K562 (cell line): Measurements from ENCODE around the gene COCH. TPM values are rescaled to one million over a fixed set of nuclear protein-coding genes. Genes with fewer than 3 reads are reported as not detected.

Experiments
- ATAC-seq: fragments of 200-7000 bp; cut with Tn5 transposase; 3 replicates; pipeline ENCODE4 v1.9.1; 2020; ENCODE audit warnings: moderate library complexity
- BruUV-seq: library from RNA; stranded (reverse); fragments of 400-500 nt; replicated peaks from 2 replicates; lab custom pipeline; 2021; lab: Mats Ljungman, UMichigan
- CTCF ChIA-PET: fragments of 300-600 bp; formaldehyde crosslinking; extraction: SDS; loops from one replicate; lab custom pipeline; 2021; ENCODE audit warnings: low intra/inter-chr PET ratio; lab: Yijun Ruan, JAX
- POLR2A ChIA-PET: fragments of 300-600, 350-650 bp; sonication (Branson Sonifier 250); formaldehyde crosslinking; extraction: SDS; loops from one replicate; lab custom pipeline; 2021; ENCODE audit warnings: antibody characterized with exemption, inconsistent platforms; lab: Yijun Ruan, JAX
- DNase-seq, 4 experiments: peaks; one replicate each; pipeline versions ENCODE4 v3.0.0 to v3.0.0-alpha.2; 2011 to 2018; ENCODE audit warnings: low spot score in 3 of 4, mixed read lengths in 3 of 4; ENCODE audit errors: extremely low read depth in 1 of 4
- FAIRE-seq: peaks from 2 replicates; lab custom pipeline; 2011; peaks lifted over from hg19 to GRCh38; lab: Jason Lieb, UNC
- H2AFZ ChIP-seq: 2 replicates; pipeline ENCODE4 v1.6.0; 2011; ENCODE audit warnings: low read depth, low read length, control low read depth, inconsistent platforms
- H3K27ac ChIP-seq: fragments of 200-600 bp; 3 replicates; pipeline ENCODE4 v1.8.0; 2011; ENCODE audit warnings: low read depth, mild to moderate bottlenecking, control low read depth, inconsistent platforms, low read length, moderate library complexity, mixed read lengths; ENCODE audit errors: extremely low read depth
- H3K27me3 ChIP-seq, 2 experiments: fragments of 300-600 bp in 1 of 2; 2 replicates in 1 of 2; 3 replicates in 1 of 2; pipeline versions ENCODE4 v1.6.0 to v1.8.0; 2011; ENCODE audit warnings: inconsistent platforms in 2 of 2, low read length in 2 of 2, mild to moderate bottlenecking in 1 of 2, mixed read lengths in 1 of 2, moderate library complexity in 1 of 2; ENCODE audit not compliant: control insufficient read depth in 2 of 2, insufficient read depth in 2 of 2
- H3K36me3 ChIP-seq: fragments of 300-600 bp; 3 replicates; pipeline ENCODE4 v1.8.0; 2011; ENCODE audit warnings: mild to moderate bottlenecking, low read length, inconsistent platforms; ENCODE audit not compliant: control insufficient read depth, insufficient read depth
- H3K4me1 ChIP-seq, 2 experiments: fragments of 200-600 bp in 1 of 2; replicated peaks in 1 of 2; 2 replicates in 1 of 2; 3 replicates in 1 of 2; pipeline versions ENCODE4 v1.5.1 to v1.8.0; 2011; ENCODE audit warnings: inconsistent platforms in 2 of 2, low read length in 2 of 2, mild to moderate bottlenecking in 1 of 2, mixed read lengths in 1 of 2, moderate library complexity in 1 of 2; ENCODE audit not compliant: control insufficient read depth in 2 of 2, insufficient read depth in 2 of 2
- H3K4me2 ChIP-seq: 2 replicates; pipeline ENCODE4 v1.6.1; 2011; ENCODE audit warnings: low read length, control low read depth, inconsistent platforms, mixed read lengths; ENCODE audit not compliant: insufficient read depth
- H3K4me3 ChIP-seq: fragments of 200-600 bp; sonication (generic), shearing (Covaris generic); 2 replicates; pipeline ENCODE4 v1.5.1; 2016; ENCODE audit warnings: control low read depth, inconsistent platforms
- H3K79me2 ChIP-seq: fragments of 200-600 bp; 3 replicates; pipeline ENCODE4 v1.8.0; 2011; ENCODE audit warnings: low read length, inconsistent platforms; ENCODE audit not compliant: control insufficient read depth, insufficient read depth
- H3K9ac ChIP-seq, 2 experiments: 2 replicates each; pipeline versions ENCODE4 v1.6.0 to v1.6.1; 2011; ENCODE audit warnings: low read depth in 2 of 2, low read length in 2 of 2, control low read depth in 1 of 2, inconsistent platforms in 1 of 2, mild to moderate bottlenecking in 1 of 2, mixed read lengths in 1 of 2; ENCODE audit not compliant: insufficient read depth in 1 of 2
- H3K9me1 ChIP-seq: one replicate; pipeline ENCODE4 v1.6.0; 2011; ENCODE audit warnings: inconsistent platforms, mild to moderate bottlenecking, low read length, moderate library complexity; ENCODE audit not compliant: control insufficient read depth, insufficient read depth
- H3K9me3 ChIP-seq: replicated peaks from 2 replicates; pipeline ENCODE4 v1.5.1; 2011; ENCODE audit warnings: low read depth, low read length, inconsistent platforms; ENCODE audit not compliant: control insufficient read depth, insufficient read depth
- H4K20me1 ChIP-seq: replicated peaks from 2 replicates; pipeline ENCODE4 v1.6.1; 2011; ENCODE audit warnings: low read length, inconsistent platforms, mixed read lengths; ENCODE audit not compliant: control insufficient read depth, insufficient read depth
- CBX3 ChIP-seq, 2 experiments: IDR thresholded peaks; 1 replicate in 1 of 2; 2 replicates in 1 of 2; pipeline ENCODE4 v1.6.1; 2012; ENCODE audit warnings: inconsistent platforms in 2 of 2, low read length in 2 of 2, borderline replicate concordance in 1 of 2, control low read depth in 1 of 2
- ETV5 ChIP-seq: sonication (generic); formaldehyde crosslinking; IDR thresholded peaks from 2 replicates; pipeline ENCODE4 v1.4.0; 2020; ENCODE audit warnings: low read depth, mild to moderate bottlenecking, missing genetic modification reagents
- KAT8 ChIP-seq: fragments of 450-650 bp; IDR thresholded peaks from 2 replicates; pipeline ENCODE4 v1.6.1; 2016; ENCODE audit warnings: low read depth, mild to moderate bottlenecking
- PTTG1 ChIP-seq: fragments of 450-650 bp; IDR thresholded peaks from 2 replicates; pipeline ENCODE4 v1.6.1; 2016; ENCODE audit warnings: low read depth, mild to moderate bottlenecking, missing genetic modification characterization, missing compliant biosample characterization
- RHOXF2B ChIP-seq: fragments of 250-450 bp; sonication (Bioruptor Pico); conservative IDR thresholded peaks from 2 replicates; pipeline ENCODE4 v1.5.1; 2021
- SPI1 ChIP-seq: IDR thresholded peaks from 2 replicates; pipeline ENCODE4 v1.6.1; 2011; ENCODE audit warnings: low read depth, low read length, control low read depth, borderline replicate concordance
- STAG1 ChIP-seq: sonication (generic); formaldehyde crosslinking; IDR thresholded peaks from 2 replicates; pipeline ENCODE4 v1.5.0; 2020; ENCODE audit warnings: missing genetic modification reagents, borderline replicate concordance
- ZC3H8 ChIP-seq: fragments of 450-650 bp; IDR thresholded peaks from 2 replicates; pipeline ENCODE4 v1.6.1; 2017
- ZFP36 ChIP-seq: fragments of 150-350 bp; IDR thresholded peaks from 2 replicates; pipeline ENCODE4 v1.6.1; 2018; ENCODE audit warnings: low read length, low read depth; ENCODE audit not compliant: partially characterized antibody
- WGBS: fragments of 100-300 bp; shearing (Covaris generic); methylation state at CpG from one replicate; pipeline ENCODE4 v1.1.6; 2016; ENCODE audit warnings: low coverage, mixed read lengths; ENCODE audit not compliant: insufficient coverage; ENCODE audit errors: missing lambda C conversion rate; 5-methylcytosine and 5-hydroxymethylcytosine counted together
- in situ Hi-C: fragments of 300-500 bp; cut with MboI; formaldehyde crosslinking; loops from 4 replicates; pipeline ENCODE4 v1.15.0; 2018; ENCODE audit warnings: inconsistent platforms, mixed read lengths
- intact Hi-C: fragments of 100-400 bp; cut with micrococcal nuclease; formaldehyde crosslinking; loops from 2 replicates; pipeline ENCODE4 v1.14.2; 2022
- polyA plus RNA-seq, 8 experiments: library from polyadenylated mRNA; depleted of rRNA in 4 of 8; stranded (reverse) in 5 of 8; unstranded in 3 of 8; fragments of >200 nt; fragmentation: Nextera tagmentation in 2 of 8; fragmentation: Illumina TruSeq in 1 of 8; extraction: Ambion mirVana in 2 of 8; extraction: Trizol in 1 of 8; gene quantifications; 2 replicates each; pipeline versions ENCODE4 v1.2.1 to v1.2.3, GENCODE V29; 2011 to 2014; ENCODE audit warnings: inconsistent platforms in 1 of 8, missing spikeins in 1 of 8
- total RNA-seq, 7 experiments: library from RNA; depleted of rRNA in 6 of 7; stranded (reverse); fragments of >200 nt in 6 of 7; fragmentation: Illumina TruSeq in 2 of 7; extraction: Trizol in 2 of 7; gene quantifications; 2 replicates each; pipeline versions ENCODE4 v1.2.1 to v1.2.3, GENCODE V29; 2011 to 2021; ENCODE audit warnings: low replicate concordance in 1 of 7
- TF ChIP-seq, protein P1 (sequence below): fragments of 250-450 bp; sonication (Bioruptor Pico); IDR thresholded peaks from 2 replicates; pipeline ENCODE4 v1.4.0; 2020; ENCODE audit warnings: mild to moderate bottlenecking
- TF ChIP-seq, protein P2 (sequence below): sonication (generic); formaldehyde crosslinking; IDR thresholded peaks from 2 replicates; pipeline ENCODE4 v1.8.0; 2022; ENCODE audit warnings: mild to moderate bottlenecking, low read depth, missing genetic modification reagents
- TF ChIP-seq, protein P3 (sequence below): fragments of 200-400 bp; formaldehyde crosslinking; IDR thresholded peaks from 2 replicates; pipeline ENCODE4 v1.6.1; 2017; ENCODE audit warnings: mild to moderate bottlenecking, low read depth, low read length, moderate library complexity
- TF ChIP-seq, protein P4 (sequence below): fragments of 150-350 bp; conservative IDR thresholded peaks from 2 replicates; pipeline ENCODE4 v1.6.1; 2014; ENCODE audit warnings: low read length

The COCH gene
- total and polyA plus RNA-seq, 9 of the 15 experiments (the other 6 are each of a cell fraction or from before 2014, with no cell fraction given): 27.0 to 141 (median 69.3) TPM

DNA sequence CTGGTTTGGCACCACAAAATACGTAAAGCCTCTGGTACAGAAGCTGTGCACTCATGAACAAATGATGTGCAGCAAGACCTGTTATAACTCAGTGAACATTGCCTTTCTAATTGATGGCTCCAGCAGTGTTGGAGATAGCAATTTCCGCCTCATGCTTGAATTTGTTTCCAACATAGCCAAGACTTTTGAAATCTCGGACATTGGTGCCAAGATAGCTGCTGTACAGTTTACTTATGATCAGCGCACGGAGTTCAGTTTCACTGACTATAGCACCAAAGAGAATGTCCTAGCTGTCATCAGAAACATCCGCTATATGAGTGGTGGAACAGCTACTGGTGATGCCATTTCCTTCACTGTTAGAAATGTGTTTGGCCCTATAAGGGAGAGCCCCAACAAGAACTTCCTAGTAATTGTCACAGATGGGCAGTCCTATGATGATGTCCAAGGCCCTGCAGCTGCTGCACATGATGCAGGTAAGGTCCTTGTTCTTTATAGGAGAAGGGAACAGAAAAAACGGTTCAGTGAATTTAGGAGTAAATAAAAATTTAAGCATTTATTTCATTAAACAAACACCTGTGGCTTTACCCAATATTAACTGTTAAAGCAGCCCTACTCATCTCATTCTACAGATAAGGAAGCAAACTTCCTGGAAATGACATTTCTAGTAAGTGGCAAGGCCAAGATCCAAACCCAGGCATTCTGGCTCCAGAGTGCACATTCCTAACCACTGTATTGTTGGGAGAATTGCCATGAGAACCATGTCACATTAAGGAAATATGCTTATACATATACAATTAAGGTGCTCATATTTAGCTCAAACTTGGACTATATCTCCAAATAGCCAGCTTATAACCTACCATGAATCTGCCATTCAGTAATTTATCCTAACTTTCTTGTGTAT, 11.7 kb downstream of the COCH start:
- Histone ChIP-seq H3K27me3 (no peaks in the 10 kb centered on the region), H3K9ac (no peak overlapping the region), H3K9me1 (no peaks in the 10 kb centered on the region), H3K4me1 (peaks cover 0 to 6% of the 10 kb centered on the region in 2 experiments; a peak in 2 of 5 replicates), H2AFZ (no peak overlapping the region), H3K4me3 (no peak overlapping the region), H3K4me2 (no peak overlapping the region; the same call in 1 of the 2 replicates), H3K27ac (no peak overlapping the region), H4K20me1 (no peaks in the 10 kb centered on the region), H3K9me3 (no peaks in the 10 kb centered on the region), H3K79me2 (no peaks in the 10 kb centered on the region), H3K36me3 (peaks cover 88% of the 10 kb centered on the region)
- intact Hi-C loops (no loop called here), in situ Hi-C loops (no loop called here)
- BruUV-seq: no TSS peak
- FAIRE-seq (no peak), ATAC-seq (no peak), DNase-seq (no peak)
- WGBS: 88% methylated on average over 7 of the region's 7 CpGs
- ChIA-PET POLR2A (interaction anchor here (0.7 to 1.3 kb wide), 2 partner anchors 9 to 12 kb away, joined by 3 to 4 read pairs; no protein-coding TSS in a partner anchor), CTCF (no interaction called here)
- no peak for TF ChIP-seq ETV5
- no peak for TF ChIP-seq SPI1
- TF ChIP-seq, protein P1, sequence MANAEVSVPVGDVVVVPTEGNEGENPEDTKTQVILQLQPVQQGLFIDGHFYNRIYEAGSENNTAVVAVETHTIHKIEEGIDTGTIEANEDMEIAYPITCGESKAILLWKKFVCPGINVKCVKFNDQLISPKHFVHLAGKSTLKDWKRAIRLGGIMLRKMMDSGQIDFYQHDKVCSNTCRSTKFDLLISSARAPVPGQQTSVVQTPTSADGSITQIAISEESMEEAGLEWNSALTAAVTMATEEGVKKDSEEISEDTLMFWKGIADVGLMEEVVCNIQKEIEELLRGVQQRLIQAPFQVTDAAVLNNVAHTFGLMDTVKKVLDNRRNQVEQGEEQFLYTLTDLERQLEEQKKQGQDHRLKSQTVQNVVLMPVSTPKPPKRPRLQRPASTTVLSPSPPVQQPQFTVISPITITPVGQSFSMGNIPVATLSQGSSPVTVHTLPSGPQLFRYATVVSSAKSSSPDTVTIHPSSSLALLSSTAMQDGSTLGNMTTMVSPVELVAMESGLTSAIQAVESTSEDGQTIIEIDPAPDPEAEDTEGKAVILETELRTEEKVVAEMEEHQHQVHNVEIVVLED: no peak
- TF ChIP-seq, protein P2, sequence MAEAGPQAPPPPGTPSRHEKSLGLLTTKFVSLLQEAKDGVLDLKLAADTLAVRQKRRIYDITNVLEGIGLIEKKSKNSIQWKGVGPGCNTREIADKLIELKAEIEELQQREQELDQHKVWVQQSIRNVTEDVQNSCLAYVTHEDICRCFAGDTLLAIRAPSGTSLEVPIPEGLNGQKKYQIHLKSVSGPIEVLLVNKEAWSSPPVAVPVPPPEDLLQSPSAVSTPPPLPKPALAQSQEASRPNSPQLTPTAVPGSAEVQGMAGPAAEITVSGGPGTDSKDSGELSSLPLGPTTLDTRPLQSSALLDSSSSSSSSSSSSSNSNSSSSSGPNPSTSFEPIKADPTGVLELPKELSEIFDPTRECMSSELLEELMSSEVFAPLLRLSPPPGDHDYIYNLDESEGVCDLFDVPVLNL (CRISPR knock-in tag): no peak
- TF ChIP-seq, protein P3, sequence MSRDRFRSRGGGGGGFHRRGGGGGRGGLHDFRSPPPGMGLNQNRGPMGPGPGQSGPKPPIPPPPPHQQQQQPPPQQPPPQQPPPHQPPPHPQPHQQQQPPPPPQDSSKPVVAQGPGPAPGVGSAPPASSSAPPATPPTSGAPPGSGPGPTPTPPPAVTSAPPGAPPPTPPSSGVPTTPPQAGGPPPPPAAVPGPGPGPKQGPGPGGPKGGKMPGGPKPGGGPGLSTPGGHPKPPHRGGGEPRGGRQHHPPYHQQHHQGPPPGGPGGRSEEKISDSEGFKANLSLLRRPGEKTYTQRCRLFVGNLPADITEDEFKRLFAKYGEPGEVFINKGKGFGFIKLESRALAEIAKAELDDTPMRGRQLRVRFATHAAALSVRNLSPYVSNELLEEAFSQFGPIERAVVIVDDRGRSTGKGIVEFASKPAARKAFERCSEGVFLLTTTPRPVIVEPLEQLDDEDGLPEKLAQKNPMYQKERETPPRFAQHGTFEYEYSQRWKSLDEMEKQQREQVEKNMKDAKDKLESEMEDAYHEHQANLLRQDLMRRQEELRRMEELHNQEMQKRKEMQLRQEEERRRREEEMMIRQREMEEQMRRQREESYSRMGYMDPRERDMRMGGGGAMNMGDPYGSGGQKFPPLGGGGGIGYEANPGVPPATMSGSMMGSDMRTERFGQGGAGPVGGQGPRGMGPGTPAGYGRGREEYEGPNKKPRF: no peak
- no peak for TF ChIP-seq STAG1 (CRISPR knock-in tag)
- no peak for TF ChIP-seq KAT8
- TF ChIP-seq, protein P4, sequence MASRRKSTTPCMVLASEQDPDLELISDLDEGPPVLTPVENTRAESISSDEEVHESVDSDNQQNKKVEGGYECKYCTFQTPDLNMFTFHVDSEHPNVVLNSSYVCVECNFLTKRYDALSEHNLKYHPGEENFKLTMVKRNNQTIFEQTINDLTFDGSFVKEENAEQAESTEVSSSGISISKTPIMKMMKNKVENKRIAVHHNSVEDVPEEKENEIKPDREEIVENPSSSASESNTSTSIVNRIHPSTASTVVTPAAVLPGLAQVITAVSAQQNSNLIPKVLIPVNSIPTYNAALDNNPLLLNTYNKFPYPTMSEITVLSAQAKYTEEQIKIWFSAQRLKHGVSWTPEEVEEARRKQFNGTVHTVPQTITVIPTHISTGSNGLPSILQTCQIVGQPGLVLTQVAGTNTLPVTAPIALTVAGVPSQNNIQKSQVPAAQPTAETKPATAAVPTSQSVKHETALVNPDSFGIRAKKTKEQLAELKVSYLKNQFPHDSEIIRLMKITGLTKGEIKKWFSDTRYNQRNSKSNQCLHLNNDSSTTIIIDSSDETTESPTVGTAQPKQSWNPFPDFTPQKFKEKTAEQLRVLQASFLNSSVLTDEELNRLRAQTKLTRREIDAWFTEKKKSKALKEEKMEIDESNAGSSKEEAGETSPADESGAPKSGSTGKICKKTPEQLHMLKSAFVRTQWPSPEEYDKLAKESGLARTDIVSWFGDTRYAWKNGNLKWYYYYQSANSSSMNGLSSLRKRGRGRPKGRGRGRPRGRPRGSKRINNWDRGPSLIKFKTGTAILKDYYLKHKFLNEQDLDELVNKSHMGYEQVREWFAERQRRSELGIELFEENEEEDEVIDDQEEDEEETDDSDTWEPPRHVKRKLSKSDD: no peak
- TF ChIP-seq CBX3 (IDR thresholded peaks at IDR 0.05; ENCODE audit: borderline replicate concordance in 1 of 2, low read length in 2 of 2): no peak
- no peak for TF ChIP-seq ZC3H8
- no peak for TF ChIP-seq RHOXF2B (CRISPR knock-in tag)
- no peak for TF ChIP-seq PTTG1 (tag)
- no peak for TF ChIP-seq ZFP36
